ENCODE results near the gene CDIP1.

DNA sequence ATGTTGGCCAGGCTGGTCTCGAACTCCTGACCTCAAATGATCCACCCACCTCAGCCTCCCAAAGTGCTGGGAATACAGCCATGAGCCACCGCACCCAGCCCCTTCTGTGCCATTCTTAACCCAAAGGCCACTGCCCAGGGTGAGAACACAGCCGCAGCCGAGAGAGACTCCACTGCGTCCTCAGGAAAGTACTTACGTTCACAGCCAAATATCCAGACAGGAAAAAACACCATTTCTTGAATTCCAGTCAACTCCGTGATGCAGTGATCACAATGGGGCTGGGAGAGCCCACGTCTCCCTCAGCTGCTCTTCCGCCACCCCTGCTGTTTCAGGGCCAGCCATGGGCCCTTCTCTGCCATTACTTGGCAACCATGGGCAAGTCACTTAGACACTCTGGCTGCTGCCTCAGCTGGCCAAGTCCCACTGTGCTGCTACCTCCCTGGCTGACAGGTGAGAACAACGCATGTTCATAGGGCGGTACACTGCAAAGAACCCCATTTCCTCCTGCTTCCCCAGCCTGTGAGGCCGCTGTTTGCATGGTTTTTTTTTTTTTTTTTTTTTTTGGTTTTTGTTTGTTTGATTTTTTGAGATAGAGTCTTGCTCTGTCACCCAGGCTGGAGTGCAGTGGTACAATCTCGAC lies 4.3 kb downstream of the CDIP1 start:
- TF ChIP-seq, protein P1, sequence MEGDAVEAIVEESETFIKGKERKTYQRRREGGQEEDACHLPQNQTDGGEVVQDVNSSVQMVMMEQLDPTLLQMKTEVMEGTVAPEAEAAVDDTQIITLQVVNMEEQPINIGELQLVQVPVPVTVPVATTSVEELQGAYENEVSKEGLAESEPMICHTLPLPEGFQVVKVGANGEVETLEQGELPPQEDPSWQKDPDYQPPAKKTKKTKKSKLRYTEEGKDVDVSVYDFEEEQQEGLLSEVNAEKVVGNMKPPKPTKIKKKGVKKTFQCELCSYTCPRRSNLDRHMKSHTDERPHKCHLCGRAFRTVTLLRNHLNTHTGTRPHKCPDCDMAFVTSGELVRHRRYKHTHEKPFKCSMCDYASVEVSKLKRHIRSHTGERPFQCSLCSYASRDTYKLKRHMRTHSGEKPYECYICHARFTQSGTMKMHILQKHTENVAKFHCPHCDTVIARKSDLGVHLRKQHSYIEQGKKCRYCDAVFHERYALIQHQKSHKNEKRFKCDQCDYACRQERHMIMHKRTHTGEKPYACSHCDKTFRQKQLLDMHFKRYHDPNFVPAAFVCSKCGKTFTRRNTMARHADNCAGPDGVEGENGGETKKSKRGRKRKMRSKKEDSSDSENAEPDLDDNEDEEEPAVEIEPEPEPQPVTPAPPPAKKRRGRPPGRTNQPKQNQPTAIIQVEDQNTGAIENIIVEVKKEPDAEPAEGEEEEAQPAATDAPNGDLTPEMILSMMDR (IDR thresholded peaks at IDR 0.05; ENCODE audit: low read length) = no peak
- TF ChIP-seq EZH2 (IDR thresholded peaks at IDR 0.05; ENCODE audit: borderline replicate concordance, low read length) = no peak

All from OCI-LY1 (cell line).